GM04504 (cell line): ENCODE data around the gene AGPAT4.
A peak's percentile ranks its signal among the peaks of the same experiment; 100 is the strongest.

ENCODE experiments used
- DNase-seq: peaks from one replicate; pipeline ENCODE4 v3.0.0-alpha.2; 2012; ENCODE audit warnings: low read depth

The AGPAT4 gene

DNA sequence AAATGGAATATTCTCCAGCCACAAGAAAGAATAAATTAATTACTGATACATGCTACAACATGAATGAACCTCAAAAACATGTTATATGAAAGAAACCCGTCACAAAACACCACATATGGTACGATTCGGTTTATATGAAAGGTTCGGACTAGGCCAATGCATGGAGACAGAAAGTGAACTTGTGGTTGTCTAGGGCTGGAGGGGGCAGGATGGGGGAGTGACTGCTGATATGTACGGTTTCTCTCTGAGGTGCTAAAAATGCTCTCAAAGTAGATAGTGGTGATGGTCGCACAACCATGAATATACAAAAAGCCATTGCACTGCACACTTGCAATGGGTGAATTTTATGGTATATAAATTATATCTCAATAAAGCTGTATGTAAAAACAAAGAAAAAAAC lies 18.3 kb downstream of the AGPAT4 start:
- DNase-seq: no peak

DNA sequence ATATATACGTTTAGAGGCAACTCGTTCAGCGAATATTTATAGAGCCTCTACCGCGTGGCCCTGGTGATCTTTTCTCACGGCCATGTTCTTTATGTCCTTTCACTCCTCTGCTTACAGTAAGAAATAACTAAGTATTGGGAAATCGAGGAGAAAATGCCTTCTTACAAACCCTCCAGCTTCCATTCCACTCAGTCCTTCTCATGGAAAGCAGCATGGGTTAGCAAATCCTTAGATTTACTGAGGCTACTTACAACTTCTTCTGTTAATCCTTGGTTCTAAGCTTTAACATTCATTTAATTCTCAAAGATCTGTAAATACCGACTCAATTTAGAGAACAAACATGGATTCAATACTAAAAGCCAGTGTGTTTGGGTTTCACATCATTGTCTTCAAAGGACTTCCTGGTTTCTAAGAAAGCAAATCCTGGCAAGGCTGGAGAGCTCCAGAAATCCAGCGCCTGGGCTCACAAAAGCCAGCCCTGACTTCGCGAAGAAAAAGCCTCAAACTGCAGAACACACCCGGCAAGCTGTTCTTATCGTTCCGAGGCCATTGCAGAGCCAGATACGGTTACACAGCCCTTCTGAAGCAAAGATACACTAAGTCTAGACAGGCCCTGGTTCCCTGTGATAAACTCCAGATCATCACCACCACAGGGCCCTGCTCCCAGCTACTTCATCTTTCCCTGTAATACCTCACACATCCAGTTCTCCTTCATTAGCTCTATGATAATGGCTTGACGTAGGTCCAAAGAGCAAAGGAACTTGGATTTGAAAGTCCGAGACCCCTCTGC lies 19.2 kb downstream of the AGPAT4 start:
- no peak for DNase-seq

DNA sequence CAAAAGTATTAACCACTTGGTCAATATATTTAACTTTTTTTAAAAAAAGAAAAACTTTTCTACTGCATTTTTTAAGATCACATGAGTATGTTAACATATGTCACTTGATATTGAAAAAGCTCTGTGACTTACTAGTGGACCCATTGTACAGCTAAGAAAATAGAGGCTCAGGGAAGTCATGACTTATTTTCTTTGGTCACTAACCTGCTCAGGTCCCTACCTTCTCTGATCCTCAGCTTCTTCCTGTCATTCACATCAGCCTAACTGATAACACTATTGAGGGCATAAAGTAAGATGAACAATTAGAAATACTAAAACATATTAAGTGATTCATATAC lies 19.8 kb downstream of the AGPAT4 start:
- no peak for DNase-seq

DNA sequence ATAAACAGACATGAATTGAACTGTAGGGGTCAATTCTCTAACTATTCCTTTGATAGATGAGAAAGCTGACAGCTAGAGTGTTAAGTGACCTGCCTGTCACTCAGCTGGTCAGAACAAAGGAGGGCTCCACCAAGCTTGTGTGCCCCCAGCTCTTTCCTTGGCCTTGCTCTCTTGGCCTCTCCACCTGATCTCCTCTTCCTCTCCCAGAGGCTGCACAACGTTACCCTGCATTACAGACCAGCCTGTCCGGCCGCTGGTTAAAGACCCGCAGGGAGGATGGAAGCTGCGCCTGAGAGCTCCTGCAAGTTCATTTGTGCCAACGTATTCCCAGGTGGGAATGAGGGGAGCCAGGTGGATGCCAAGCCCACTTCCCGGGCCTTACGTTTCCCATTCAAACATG lies 22.5 kb downstream of the AGPAT4 start:
- no peak for DNase-seq

DNA sequence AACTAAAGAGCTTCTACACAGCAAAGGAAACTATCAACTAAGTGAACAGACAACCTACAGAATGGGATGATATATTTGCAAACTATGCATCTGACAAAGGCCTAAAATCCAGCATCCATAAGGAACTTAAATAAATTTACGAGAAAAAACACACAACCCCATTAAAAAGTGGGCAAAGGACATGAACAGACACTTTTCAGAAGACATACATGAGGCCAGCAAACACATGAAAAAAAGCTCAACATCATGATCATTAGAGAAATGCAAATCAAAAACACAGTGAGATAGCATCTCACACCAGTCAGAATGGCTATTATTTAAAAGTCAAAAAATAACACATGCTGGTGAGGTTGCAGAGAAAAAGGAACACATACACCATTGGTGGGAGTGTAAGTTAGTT lies 24.5 kb downstream of the AGPAT4 start:
- DNase-seq: no peak

DNA sequence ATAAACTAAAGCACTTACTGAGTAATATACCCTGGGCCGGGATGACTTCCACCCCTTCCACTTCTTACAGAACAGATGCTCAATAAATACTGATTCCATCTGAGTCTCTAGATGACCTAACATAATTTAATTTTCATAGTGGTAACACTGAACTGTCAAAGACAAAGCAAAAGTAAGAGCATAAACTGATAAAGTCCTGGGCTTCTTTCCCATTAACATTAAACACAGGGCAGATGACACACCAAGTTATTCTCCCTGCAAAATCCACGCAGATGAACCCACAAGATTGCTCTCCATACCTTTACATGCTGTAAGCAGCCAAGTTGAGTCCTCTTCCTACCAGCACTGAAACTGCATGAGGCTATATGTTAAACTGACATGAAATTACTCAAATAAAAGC lies 27.1 kb downstream of the AGPAT4 start:
- DNase-seq: no peak

DNA sequence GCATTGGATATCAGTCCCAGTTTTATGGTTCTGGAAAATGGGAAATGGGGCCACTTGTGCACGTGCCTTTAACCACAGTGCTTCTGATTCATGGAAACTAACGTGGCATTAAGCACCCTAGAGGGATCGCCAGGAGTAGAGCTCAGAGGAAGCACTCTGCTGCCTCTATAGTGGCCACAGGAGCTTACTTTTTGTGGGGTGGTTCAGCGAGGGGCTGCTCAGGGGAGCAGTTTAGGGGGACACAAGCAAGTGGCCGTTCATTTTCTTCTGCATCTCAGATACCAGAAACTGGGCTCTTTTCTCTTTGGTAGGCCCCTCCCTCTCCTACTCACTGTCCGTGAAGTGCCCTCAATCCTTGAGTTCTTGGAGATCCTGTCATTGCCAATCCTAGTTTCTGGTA lies 28.5 kb downstream of the AGPAT4 start:
- DNase-seq: no peak

DNA sequence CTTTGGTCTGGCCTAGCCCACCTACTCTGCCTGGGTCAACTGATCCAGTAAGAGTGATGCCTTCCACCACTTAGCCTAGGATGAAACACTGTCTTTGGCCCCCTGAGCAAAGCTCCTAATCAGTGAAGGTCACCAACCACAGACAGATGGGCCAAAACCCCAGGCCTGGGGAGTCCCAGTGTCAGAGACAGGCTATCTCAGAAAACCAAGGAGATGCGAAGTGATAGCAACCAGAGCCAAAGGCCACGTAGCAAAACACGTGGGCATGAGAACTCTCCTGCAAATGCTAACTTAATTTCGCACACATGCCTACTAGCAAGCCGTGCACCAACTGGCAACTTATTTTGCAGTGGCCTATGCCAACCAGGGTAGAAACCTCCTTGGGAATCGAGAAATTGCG lies 29.1 kb downstream of the AGPAT4 start:
- DNase-seq: no peak

DNA sequence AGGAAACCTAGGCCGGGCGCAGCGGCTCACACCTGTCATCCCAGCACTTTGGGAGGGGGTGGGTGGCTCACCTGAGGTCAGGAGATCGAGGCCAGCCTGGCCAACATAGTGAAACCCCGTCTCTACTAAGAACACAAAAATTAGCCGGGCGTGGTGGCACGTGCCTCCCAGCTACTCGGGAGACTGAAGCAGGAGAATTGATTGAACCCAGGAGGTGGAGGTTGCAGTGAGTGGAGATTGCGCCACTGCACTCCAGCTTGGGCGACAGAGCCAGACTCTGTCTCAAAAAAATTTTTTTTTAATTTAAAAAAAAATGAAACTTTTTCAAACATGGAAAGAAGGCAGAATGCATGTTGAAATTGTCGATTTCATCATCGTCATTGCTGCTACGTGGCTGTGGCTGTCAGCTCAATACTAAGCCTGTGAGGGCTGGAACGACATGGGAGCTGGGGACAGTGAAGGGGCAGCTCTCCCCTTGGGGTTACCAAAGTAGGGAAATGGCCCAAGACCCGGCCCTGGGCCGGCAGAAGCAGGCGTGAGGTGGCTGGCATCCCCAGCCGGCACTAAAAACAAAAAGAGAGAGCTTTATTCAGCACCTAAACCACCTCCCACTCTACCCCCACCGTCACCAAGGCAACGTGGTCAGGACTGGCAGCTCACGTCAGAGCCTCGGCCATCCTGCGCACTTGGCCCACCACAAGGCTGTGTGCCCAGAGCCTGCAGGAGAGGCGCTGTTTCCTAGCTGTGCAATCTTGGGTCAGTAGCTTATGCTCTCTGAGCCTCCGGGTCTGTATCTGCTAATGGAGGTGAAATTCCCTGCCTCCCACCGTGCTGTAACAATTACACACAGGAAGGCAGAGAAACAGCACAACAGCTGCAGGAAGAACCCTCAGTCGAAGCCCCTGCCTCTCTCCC lies 30.8 kb downstream of the AGPAT4 start:
- peak; percentile 51 for DNase-seq

DNA sequence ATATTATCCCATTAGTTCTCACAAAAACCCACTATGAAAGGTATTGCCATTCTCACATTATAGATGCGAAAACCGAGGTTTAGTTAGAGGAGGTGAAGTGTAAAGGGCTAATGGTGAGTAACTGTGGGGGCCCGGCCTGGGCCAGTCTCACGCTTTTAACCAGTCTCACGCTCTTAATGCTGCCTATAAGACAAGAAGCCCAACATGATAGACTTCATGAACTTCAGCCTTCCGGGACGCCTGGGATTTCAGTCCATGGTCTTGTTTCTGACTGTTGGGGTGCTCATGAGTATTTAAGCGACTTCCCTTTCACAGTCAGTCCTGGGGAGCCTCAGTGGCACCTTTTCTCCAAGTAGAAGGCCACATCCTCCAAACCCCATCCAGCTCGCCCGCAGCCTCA lies 31.7 kb downstream of the AGPAT4 start:
- no peak for DNase-seq

DNA sequence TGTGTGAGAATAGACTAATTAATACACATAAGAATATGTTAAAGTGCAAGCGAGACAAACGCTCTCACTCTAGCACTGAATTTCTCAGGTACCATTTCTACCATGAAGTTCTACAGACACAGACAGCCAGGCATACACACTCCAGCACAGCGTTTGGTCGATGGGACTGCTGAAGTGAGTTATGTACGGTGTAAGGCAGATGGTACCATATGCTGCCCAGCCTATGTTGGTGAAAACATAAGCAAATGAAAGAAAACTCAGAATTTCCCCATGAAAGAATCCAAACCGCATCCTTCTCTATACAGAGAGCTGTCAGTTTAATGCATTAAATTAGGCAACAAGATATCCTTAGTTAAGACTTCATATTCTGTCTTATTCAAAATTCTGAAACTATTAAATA lies 34.9 kb downstream of the AGPAT4 start:
- no peak for DNase-seq

DNA sequence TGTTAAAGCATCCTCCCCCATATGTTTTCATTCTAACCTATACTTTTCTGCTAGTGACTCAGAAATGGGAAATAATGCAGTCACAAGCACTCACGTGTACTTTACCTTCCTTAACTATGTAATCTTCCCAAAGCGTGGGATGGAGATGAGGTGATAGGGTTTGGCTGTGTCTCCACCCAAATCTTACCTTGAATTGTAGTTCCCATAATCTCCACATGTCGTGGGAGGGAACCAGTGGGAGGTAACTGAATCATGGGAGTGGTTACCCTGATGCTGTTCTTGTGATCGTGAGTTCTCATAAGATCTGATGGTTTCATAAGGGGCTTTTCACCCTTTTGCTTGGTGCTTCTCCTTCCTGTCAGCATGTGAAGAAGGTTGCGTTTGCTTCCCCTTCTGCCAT lies 35.4 kb downstream of the AGPAT4 start:
- DNase-seq: no peak

DNA sequence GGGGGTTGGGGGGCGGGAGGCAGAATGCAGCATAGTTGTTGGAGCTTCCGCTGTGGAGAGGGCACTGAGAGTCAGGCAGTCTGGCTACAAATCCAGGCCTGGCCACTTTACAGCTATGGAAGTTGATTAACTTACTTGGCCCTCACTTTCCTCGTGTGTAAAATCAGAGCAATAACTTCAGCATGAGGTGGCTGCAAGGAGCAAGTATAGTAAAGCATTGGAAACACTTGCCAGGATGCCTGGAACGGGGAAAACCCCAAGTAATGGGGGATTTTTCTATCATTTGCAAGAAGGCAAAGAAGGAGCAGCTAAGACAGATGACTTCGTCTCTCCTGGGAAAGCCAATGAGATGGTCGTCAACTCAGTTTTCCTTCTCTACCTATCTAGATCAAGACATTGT lies 35.8 kb downstream of the AGPAT4 start:
- no peak for DNase-seq

DNA sequence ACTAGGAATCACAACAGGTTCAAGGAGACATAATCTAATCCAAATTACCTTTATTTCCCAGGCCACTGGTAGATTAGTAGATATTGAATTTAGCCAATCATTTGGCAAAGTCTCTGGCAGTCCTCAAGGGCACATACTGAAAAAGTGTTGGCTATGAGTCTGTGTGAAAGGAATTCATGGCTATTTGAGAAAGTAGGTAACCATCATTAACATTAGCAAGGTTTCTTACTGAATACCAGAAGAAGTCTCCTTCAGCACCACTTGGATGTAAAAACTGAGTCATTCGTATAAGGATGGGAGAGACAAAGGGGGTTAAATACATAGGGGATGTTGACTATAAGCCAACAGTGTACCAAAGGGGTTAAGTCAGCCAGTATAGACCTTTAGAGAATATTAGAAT lies 36.7 kb downstream of the AGPAT4 start:
- no peak for DNase-seq

DNA sequence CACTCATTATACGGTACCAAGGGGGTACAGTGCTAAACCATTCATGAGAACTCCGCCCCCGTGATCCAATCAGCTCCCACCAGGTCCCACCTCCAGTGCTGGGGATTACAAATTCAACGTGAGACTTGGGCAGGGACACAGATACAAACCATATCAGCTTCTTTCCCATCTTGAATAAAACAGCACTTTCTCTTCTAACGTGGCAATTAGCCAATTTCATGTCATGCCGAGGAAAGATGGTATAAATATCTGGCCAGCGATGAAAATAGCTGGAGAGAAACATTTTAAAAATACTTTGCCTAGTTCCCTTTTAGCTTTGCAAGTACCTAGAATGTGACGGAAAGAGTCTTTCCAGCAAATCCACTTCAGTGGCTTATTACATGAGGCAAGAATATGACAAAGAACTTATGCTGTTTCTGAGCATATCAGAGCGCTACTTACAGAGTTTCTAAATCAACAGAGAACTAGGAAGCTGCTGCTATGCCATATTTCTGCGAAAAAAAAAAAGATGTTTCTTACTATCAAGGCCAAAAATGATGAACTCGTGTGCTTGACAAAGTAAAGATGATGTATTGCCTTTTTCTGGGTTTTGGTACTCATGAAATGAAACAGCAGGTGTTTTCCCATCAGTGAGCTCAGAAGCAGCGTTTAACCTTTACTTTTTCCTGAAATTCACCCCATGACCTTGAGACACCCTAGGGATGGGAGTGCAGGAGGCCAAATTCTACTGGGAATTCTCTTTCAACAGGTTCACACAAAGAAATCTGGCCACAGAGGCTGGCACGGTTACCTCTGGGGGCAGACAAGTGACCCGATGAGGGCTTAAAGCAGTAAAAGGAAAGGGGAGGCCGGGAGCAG lies 37.9 kb downstream of the AGPAT4 start:
- no peak for DNase-seq

DNA sequence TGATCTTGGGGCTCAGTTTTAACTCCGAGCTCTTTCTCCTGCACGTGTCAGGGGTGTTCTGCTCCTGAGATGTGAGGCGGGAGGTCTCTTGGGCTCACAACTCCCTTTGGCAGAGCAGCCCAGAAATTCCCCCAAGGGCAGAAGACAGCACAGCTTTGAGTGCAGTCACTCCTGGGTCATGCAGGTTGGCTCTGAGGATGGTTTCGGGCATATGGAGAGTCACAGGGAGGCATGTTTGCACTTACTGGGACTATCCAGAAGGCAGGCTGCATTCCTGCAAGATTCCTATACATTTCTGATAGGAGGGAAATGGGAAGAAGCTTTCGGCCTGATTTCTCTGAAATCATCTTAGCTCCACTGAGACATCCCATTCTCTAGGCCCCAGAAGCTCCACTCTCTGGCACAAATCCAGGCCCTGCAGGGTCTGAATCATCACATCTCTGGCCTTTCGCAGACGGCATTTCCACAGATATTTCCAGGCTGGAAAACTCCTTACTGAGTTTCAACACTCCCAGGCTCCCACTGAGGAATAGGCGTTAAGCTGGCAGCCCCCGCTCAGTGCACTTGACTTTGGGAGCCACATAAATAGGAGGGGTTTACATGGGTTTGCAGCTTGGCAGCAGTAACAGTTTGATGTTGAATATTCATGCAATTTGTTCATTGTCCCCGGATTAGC lies 39.7 kb downstream of the AGPAT4 start:
- peak; percentile 91 for DNase-seq

DNA sequence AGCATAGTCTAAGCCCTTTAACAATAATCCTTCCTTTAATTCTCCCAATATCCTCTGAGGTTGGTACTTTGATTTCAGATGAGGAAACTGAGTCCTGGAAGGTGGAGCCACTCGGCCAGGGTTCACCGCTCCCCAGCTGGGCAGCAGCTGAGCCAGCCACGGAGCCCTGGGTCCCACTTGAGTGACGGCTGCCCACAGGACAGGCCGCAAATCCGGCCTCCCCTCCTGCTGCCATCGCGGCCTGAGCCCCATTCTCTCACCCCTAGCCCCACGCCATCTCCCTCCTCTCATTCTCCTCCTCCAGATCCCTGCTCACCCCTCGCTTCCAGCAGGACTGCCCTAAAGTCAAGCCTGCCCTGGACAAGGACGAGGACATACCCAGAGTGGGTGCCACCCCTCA lies 41.4 kb downstream of the AGPAT4 start:
- no peak for DNase-seq

DNA sequence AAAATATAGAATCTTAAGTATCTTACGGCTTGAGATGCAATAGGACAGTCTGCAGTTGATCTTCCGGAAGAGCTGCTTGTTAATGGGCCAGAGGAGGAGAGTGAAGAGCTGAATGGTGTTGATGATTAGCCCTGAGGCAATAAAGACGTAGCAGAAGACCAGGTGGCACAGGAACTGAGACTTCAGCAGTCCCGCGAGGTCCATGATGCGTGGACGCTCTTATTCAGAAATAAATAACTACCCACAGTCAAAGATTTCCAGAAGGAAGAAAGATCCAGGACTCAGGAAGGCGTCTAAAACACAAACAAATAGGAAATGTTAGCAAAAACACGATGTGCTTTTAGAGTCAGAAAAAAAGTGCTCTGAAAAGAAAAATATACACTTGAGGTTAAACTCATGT lies 41.9 kb downstream of the AGPAT4 start:
- DNase-seq: no peak

DNA sequence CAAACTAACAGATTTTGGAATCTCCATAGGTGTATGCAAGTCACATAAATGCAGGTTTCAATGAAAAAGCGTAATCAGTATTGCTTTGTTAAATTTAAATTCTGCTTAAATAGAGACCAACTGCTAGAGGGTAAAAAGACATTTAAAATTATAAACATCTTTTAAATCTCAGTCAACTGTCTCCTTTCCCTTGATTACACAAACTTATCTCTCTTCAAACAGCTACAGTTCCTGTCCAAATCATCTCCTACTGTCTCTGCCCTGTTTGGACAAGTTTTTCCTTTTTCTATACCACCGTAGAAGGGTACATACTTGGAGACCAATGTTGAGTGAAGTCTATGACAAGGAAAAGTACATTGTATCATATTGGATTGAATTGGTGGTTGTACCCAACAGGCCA lies 43.5 kb downstream of the AGPAT4 start:
- DNase-seq: no peak

DNA sequence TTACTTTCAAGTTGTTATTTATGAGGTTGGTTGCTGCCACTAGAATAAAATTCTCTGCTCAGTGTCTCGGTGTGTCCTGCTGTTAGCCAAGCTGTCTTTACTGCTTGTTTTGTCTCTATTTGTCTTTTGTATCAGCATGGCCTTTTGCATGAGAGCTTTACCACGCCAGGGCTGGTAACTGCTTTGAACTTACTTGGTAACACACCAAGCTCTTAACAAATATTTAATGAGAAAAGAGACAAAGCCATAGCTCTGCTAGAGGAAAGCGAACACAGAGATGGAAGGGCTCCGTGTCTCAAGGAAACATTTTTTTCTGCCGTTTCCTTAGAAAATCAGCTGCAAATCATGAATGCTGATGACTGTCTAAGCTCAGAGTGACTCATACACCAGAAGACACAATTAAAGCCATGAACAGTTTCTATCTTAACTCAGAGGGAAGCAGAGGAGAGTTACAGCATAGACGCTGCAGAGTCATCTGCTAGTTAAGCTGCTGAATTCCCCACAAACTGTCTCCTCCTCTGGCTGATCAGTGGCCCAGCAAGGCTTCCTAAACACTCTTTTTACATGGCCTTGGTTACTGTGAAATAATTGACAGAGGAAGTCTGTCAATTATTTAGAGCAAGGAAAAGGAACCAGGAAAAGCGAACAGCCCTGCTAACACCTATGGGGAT lies 44.8 kb downstream of the AGPAT4 start:
- peak; percentile 87 for DNase-seq

DNA sequence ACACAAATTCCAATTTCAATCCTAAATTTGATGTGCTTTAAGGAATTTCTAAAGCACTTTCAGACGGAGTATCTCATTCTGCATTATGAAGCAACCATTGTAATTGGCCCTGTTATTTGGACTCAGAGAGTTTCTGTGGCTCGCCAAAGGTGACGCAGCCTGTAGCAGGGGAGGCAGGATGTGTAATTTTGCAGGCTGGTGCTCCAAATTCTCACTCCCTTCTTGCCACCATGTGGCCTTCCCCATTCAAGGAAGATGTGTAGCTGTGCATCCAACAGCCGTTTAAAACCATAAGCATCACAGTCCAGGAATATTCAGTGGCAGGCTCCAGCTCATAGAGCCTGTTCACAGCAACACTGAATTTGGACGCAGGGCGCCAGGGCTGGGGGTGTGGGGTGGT lies 45.8 kb downstream of the AGPAT4 start:
- DNase-seq: no peak
